ENCODE data around the gene LRMDA.

- TF ChIP-seq POLR2A (IDR thresholded peaks at IDR 0.05) = no peak
- TF ChIP-seq CTCF (IDR thresholded peaks at IDR 0.05) = no peak
Measured at GRCh38 chr10:75654171-75654771, 222.8 kb downstream of the LRMDA start.
